ENCODE measurements around the gene SLC40A1. TPM values are rescaled to one million over a fixed set of nuclear protein-coding genes. Genes with fewer than 3 reads are reported as not detected.
"Not testable (repeated sequence)": the region's sequence is repeated elsewhere in the genome, so short reads cannot be mapped to it uniquely, and the experiment has no call there.

Gene SLC40A1, protein sequence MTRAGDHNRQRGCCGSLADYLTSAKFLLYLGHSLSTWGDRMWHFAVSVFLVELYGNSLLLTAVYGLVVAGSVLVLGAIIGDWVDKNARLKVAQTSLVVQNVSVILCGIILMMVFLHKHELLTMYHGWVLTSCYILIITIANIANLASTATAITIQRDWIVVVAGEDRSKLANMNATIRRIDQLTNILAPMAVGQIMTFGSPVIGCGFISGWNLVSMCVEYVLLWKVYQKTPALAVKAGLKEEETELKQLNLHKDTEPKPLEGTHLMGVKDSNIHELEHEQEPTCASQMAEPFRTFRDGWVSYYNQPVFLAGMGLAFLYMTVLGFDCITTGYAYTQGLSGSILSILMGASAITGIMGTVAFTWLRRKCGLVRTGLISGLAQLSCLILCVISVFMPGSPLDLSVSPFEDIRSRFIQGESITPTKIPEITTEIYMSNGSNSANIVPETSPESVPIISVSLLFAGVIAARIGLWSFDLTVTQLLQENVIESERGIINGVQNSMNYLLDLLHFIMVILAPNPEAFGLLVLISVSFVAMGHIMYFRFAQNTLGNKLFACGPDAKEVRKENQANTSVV
- 2.2 and 3.8 TPM in 2 replicates for total RNA-seq (2014; rRNA removed; shearing (Covaris generic))

DNA sequence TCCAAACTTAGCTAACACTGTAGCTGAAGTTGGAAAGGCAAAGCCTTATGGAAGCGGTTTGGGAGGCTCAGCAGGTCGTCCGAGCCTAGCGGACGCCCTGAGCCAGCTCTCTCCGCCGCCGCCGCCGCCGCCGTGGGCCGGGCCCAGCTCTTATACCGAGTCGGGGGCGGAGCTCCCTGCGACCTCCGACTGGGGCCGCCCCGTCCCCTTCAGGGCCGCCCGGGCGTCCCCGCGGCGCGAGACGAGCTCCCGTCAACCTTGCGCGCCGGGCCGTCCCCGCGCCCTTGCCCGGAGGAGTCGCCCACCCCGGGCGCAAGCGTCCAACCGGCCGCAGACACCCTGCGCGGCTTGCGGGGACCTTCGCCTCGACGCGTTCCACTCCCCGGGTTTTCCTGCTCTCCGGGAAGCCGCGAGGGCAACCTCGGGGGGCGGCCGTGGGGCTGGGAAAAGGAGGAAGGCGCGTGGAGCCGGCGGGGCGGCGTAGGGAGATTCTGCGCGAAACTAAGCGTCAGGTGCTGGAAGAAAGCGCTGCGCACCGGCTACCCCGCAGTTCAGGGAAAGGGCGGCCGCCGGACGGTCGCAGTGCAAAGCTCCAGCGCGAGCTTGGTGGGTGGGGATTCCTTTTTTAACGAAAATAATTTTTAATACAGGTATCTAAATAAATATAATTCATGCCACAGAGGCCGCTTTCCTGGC lies at the start of gene SLC40A1:
TSS of gene SLC40A1 (minus strand) at position 129 of the 696 bp plus-strand sequence. CDS start 326 bp downstream, outside the sequence.
- DNase-seq (ENCODE audit: low spot score), result peak; percentile 8

DNA sequence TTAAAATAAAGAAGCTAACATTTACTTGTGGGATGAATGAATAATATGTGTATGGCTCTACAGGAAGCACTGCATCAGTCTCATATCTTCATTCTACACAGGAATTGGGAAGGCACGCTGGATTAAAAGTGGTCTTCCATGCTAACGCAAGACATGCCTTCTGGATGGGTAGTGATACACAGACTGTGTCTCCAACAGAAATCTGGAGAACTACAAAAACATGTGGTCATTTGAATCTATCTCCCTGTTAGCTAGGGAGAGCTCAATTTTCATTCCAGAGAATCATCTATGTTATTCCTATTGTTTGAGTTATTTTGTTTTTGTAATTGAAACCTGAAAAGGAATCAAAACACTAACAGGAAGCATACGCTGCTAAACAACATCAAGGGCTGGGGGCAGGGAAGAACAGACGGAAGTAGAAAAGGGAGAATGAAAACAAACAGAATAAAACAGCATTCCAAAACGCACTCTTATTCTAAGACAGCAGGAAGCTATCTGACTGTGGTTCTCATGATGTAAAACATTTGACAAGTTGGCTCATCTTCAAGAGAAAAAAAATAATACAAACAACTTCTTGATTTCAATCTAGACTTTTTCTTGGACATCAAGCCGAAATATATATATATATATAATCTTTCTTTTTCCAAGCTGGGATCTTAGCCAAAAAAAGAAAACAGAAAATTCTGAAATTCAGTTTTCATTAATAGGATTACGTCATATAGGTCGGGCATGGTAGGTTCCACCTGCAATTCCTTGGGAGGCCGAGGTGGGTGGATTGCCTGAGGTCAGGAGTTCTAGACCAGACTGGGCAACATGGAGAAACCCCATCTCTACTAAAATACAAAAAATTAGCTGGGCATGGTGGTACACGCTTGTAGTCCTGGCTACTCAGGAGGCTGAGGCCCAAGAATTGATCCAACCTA lies 49.2 kb upstream of the SLC40A1 start:
- DNase-seq (ENCODE audit: low spot score), result no peak

DNA sequence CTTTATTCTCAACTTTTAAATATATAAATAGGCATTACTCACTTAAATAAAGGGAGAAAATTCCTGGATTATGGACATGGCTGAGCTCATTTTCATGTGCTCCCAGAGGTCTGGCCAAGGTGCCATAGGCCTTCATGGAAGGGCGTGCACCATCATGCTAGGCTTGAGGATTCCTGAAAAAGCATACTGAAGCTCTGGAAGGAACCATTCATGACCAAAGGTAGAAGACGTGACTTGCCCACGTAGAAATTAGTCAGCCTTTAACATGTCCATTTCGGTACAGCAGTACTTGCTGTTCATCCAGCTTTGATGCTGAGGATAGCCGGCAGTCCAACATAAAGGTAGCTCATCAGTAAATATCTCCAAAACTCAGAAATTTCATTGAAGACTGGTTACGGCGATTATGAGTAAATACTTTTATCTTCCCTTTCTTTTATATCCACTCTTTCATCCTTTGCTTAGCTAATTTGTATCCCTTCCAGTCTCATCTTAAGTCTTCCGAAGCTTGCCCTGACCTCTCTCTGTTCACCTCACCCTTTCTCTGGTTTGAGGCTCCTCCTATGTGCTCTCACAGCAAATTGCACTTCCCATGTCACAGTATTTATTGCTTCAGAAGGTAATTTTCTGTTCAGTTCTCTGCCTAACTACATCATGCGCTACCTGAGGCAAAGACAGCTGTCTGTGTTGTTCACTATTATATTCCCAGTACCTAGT lies 48.4 kb upstream of the SLC40A1 start:
- no peak for DNase-seq (ENCODE audit: low spot score)

DNA sequence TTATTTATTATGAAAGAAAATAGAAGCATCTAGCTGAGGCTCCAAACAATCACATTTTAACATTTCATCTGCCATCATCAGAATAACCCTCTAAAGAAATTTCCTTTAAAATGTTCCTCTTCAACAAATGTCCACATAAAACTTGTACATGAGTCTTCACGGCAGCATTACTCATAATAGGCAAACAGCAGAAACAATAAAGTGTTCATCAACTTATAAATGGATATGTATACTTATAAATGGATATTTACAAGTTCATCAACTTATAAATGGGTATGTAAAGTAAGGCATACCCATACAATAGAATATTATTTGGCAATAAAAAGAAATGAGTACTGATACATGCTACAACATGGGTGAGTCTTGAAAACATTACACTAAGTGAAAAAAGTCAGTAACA lies 47.2 kb upstream of the SLC40A1 start:
- DNase-seq (ENCODE audit: low spot score), result no peak

DNA sequence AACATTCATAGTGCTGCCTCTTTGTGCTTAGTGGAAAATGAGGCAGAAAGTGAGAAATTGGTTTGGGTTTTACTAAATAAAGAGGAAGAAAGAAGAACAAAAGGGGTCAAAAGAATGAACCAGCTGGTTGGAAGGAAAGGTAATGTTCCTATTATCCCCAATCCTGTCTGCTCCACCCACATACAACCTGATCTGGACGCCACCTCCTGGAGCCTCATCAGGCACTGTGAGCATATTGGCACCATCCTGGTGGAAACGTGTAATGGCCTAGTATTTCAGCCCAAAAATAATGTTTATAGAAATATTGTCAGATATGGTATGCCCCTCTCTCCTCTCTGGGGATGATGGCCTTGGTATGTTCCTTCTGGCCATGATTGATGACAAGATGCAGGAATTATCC lies 45.0 kb upstream of the SLC40A1 start:
- DNase-seq (ENCODE audit: low spot score), result no peak

DNA sequence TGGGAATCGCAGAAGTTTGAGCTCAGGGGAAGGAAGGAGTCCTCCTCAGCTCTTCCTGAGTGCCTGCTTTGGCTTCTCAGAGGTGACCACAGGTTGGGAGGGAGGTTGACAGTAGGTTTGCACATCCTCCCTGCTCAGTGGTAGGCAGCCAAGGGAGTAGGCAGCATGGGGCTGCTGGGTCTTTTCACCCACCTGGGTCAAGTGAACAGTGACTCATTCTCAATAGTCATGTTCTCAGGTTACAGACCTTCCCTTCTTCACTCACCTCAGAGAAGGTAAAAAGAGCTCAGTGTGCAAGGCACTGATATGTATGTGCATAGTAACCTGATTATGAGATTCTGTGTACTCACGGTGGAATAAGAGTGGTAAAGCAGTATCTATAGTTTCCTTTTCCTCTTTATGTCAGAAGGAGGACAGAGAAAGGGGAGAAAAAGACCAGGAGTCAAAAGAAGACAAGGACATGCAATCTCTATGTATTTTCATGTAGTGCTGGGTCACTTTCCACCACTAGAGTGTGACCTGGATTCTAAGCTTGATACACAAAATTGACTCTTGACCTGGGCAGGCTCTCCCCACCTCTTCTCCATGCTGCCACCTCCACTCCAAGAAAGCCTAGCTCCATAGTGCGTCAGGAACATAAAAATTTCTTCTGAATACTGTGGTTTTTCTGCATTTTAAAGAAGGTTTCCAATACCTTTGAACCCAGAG lies 44.2 kb upstream of the SLC40A1 start:
- DNase-seq (ENCODE audit: low spot score), result no peak

DNA sequence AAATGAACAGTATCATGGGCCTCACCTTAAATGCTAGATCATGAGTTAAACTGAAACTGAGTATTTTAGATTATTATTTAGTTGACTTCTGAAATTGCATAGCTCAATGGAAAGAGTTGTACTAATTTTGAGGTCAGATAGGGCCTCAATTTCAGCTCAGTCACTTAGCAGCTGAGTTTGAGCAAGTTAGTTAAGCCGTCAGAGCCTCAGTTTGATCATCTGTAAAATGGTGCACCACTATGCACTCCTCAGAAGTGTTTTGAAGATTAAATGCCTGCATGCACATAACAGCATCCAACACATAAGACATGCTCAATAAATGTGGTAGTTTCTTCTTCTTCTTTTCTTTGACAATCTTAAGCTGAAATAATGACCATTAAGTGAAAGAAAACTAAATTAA lies 42.5 kb upstream of the SLC40A1 start:
- DNase-seq (ENCODE audit: low spot score), result no peak

DNA sequence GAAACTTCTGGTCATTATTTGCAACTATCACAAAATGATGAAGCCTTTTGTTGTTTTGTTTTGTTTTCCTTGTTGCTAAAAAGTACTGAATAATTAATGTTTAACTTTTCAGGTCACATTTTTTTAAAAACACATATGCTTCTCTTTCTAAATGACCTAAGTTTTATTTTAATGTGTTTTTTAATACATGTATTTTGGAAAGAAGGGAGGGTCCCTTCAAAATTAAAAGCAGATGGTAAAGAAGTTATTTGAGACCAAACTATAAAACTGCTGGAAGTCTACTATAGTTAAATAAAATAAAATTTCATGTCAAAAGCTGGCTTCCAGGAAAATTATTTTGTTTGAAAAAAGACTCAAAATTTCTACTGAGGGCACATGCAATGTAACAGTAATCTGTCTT lies 41.2 kb upstream of the SLC40A1 start:
- DNase-seq (ENCODE audit: low spot score), result no peak

DNA sequence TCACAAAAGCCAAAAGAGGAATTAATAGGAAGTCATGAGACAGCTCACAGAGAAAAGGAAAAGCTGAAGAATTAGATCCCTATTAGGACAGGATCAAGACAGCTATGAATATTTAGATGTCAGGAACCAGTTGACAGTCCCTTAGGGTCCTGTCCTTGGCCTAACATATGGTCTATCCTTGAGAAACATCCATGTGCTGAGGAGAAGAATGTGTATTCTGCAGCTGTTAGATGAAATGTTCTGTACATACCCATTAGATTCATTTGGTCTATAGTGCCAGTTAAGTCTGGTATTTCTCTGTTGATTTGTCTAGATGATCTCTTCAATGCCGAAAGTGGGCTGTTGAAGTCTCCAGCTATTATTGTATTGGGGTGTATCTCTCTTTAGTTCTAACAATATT lies 37.6 kb upstream of the SLC40A1 start:
- DNase-seq (ENCODE audit: low spot score), result no peak

DNA sequence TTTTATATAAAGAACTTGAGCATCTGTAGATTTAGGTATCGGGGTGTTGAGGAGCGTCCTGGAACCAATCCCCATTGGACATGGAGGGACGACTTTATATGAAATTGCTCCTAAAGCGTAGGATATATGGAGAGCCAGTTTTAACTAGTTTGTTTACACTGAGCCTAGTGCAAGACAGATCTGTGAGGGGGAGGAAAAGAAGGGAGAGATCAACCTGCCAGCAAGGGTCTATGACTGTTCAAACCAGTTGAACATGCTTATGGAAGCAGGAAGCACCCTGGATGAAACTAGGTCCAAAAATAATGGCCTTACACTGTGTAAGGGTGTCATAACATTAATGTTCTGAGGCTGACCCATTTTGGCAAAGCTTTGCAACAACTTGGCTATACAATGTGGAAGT lies 34.0 kb upstream of the SLC40A1 start:
- DNase-seq (ENCODE audit: low spot score), result no peak

DNA sequence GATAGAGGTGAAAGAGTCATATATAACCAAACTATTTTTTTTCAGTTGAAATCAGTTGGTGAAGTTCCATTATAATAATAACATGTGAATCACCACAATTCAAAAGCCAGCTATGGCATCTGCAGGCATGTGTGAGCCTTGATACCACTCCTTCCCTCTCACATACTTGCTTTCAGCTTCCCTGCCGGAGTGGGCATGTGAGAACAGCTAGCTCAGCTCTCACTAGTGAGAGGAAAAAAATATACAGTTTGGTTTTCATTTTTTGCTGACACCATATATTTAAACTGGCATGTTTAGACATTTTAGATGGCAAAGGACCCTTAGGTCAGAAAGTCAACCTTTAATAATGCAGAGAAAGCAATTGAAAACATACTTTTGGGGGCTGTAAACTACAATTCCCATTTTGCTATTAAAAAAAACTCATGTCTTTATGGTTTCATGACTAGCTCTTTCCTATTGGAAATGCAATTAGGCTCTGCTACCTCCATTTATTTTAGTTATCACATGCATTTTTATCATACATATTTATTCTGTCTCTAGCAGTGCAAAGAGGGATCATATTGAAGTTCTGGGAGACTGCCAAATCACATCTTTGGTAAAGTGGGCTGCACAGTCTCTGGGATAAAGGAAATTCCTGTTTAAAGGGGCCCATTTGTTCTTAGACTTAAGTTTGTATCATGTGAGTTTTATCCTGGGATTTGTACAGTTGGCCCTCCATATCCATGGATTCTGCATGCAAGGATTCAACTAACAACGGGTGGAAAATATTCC lies 33.2 kb upstream of the SLC40A1 start:
- peak; percentile 48 for DNase-seq (ENCODE audit: low spot score)

DNA sequence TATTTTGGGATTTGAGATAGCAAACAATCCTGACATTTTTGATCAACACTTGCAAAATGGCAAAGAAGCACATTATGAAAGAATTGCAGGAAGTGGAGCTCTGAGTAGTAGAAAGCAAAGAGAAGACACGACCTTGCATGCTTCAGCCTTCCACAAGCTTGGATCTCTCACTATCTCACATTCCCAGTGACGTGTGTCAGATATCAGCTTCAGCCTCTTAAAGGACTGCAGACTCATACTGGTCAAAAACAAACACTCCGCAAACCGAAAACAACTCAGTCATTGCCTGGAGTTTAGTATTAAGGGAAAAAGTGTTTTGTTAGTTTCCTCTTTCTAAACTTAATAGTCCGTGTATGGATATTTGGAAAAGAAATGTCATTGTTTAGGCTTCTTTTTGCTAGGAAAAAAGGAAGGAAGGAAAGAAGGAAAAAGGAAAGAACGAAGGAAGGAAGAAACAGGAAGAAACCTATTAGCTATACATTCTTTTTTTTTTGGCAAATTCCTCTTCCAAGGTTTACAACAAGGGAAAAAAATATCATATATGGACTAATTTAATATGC lies 32.6 kb upstream of the SLC40A1 start:
- DNase-seq (ENCODE audit: low spot score), result peak; percentile 69

DNA sequence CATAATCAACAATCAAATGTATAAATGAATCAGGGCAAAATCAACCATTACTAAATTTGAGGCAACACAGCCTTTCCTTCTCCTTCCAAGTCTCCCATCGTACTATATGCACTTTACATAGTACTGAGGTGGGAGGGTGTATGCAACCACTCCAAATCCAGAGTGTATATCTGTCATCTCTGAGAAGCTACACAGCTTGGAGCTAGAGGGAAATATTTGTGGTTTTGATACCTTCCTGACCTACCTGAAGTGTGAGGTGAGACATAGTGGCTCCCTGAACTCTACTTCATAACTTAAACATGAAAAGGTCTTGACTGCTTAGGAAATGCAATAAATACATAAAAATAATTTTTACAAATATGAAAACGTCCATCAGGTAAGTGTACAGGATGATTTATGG lies 30.1 kb upstream of the SLC40A1 start:
- no peak for DNase-seq (ENCODE audit: low spot score)

DNA sequence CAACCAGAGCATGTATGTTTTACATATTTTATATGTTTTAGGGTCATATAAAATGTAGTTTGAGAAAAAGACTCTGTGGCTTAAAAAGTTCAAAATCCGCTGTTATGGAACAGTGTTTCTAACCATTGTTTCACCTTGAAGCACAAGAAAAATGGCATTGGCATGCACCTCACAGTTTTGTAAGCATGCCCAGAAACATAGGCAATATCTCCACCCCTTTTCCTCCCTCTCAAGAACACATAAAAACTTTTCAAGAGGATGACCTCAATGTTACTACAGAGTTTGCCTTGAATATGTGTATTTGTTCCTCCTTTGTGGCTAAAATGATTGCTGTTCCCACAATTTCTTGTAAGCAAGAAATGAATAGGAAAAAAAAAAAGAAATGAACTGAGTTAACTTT lies 29.3 kb upstream of the SLC40A1 start:
- peak; percentile 8 for DNase-seq (ENCODE audit: low spot score)

DNA sequence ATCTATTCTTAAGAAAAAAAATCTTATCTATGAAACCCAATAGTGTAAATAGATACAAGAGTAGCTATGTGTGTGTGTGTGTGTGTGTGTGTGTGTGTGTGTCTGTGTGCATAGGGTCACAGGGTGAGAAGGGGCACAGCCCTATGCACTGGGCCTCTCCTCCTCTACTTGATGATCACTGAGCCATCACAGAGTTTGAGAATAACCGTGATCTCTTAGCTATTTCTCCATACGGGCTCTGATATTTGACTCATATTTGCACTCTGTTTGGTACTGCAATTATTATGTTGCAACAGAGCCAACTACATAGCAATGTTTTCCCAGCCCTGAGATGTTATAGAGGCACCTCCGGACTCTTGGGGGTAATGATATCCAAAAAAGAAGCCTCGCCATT lies 28.8 kb upstream of the SLC40A1 start:
- no peak for DNase-seq (ENCODE audit: low spot score)

DNA sequence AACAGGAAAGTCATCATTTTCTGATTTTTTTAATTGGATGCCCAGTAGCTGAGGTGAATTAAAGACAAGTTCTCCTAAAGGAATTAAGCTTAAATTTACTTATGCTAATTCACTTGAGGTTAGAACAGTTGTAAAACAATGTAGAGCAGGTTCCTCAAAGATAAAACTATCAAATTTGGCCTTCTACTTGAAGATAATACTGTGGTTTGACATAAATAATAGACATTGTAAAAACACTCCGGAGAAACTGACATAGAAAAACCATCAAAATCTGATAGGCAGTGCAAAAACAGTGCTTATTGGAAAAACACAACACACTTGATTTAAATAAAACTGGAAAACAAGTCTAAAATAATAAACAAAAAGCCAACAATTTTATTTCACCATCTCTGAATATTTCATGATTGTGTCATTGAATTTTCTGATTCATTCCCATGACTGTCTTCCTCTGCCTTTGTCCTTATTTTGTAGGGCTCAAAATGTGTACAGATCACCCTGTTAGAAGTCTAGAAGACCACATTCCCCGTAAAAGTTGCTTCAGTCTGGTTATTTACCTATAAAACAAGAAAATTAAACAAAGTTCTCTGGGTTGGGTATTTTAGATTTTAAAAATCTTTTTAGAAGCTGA lies 28.3 kb upstream of the SLC40A1 start:
- DNase-seq (ENCODE audit: low spot score), result no peak

DNA sequence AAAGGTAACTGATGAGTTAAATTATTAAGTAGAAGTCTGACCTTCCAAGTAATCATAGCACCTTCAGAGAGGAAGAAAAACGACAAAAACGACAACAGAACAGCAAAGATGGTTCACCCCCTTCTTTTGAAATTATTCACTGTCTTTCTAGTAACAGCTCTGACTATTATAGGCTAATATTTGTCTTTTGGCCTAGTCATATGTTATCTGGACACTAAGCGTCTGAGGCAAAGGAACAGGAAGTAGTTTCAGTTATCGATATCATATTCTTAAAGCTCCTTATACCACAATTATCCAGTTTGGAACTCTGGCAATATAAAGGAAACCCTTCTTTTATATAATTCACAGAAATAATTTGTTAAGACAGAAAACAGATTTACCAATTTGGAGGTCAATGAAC lies 27.6 kb upstream of the SLC40A1 start:
- DNase-seq (ENCODE audit: low spot score), result no peak

DNA sequence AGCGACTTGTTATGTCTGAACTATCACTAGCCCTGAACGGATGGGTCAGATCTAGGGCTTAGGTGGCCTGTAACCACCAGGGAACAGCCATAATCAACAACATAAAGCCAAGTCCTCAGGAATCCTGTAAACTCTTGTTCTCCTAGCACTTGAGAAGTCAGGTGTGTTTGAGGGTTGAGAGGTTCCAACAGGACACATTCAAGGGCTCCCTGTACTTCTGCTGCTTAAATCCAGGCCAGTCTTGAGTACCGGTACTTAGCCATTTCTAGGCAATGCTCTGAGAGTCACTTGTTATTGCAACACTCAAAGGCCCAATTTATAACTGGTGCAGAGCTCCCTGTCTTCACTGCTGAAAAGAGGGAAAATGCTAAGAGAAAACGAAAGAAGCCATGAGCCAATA lies 21.6 kb upstream of the SLC40A1 start:
- no peak for DNase-seq (ENCODE audit: low spot score)

DNA sequence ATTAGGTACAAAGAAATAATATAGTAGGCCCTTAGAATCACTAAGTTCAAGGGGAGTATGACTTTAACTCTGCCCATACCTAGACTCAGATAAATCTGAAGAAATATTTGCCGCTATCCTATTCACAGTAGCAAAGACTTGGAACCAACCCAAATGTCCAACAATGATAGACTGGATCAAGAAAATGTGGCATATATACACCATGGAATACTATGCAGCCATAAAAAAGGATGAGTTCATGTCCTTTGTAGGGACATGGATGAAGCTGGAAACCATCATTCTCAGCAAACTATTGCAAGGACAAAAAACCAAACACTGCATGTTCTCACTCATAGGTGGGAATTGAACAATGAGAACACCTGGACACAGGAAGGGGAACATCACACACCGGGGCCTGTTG lies 21.1 kb upstream of the SLC40A1 start:
- DNase-seq (ENCODE audit: low spot score), result not testable (repeated sequence)
